ENCODE data around the gene SLPI.

The SLPI gene

GRCh38 chr20:45254383-45255262, at the start of gene SLPI:
TSS of gene SLPI (minus strand) at chr20:45254564. CDS start at chr20:45254543, 21 bp downstream.
- DNase-seq = no peak

GRCh38 chr20:45303586-45304463, 49.5 kb upstream of the SLPI start:
- DNase-seq = no peak

- DNase-seq = peak in 1 of 3 experiments; percentile 15
Observed at GRCh38 chr20:45301824-45302271, 47.5 kb upstream of the SLPI start.

- peak in 1 of 3 experiments; percentile 13 for DNase-seq
Observed at GRCh38 chr20:45300961-45301360, 46.6 kb upstream of the SLPI start.

- DNase-seq = no peak
Observed at GRCh38 chr20:45299786-45300185, 45.4 kb upstream of the SLPI start.

- DNase-seq = no peak
Observed at GRCh38 chr20:45297786-45298497, 43.6 kb upstream of the SLPI start.

GRCh38 chr20:45294659-45295058, 40.3 kb upstream of the SLPI start:
- DNase-seq = no peak

GRCh38 chr20:45294003-45294368, 39.6 kb upstream of the SLPI start:
- DNase-seq = no peak

- DNase-seq = peak; percentile 45 to 94 (median 93)
Observed at GRCh38 chr20:45293041-45294002, 39.0 kb upstream of the SLPI start.

GRCh38 chr20:45292343-45292742, 38.0 kb upstream of the SLPI start:
- DNase-seq = peak in 1 of 3 experiments; percentile 38

GRCh38 chr20:45291526-45291925, 37.2 kb upstream of the SLPI start:
- DNase-seq = peak in 1 of 3 experiments; percentile 17

GRCh38 chr20:45290677-45291355, 36.5 kb upstream of the SLPI start:
- DNase-seq = peak; percentile 55 to 91 (median 78)

- DNase-seq = no peak
Observed at GRCh38 chr20:45289942-45290676, 35.7 kb upstream of the SLPI start.

- DNase-seq = no peak
Observed at GRCh38 chr20:45288860-45289259, 34.5 kb upstream of the SLPI start.

- DNase-seq = no peak
Observed at GRCh38 chr20:45288376-45288775, 34.0 kb upstream of the SLPI start.

GRCh38 chr20:45283551-45284057, 29.2 kb upstream of the SLPI start:
- no peak for DNase-seq

- DNase-seq = no peak
Observed at GRCh38 chr20:45282700-45283550, 28.6 kb upstream of the SLPI start.

- DNase-seq = no peak
Observed at GRCh38 chr20:45279992-45280391, 25.6 kb upstream of the SLPI start.

- DNase-seq = no peak
Observed at GRCh38 chr20:45275338-45275737, 21.0 kb upstream of the SLPI start.
